HepG2 (cell line): ENCODE data around the gene CITED2. TPM values are rescaled to one million over a fixed set of nuclear protein-coding genes. Genes with fewer than 3 reads are reported as not detected.
A peak's percentile ranks its signal among the peaks of the same experiment; 100 is the strongest.

ENCODE experiments used
- ARNT ChIP-seq: fragments of 450-650 bp; IDR thresholded peaks from 2 replicates; pipeline ENCODE4 v1.6.1; 2017
- CBX1 ChIP-seq: IDR thresholded peaks from one replicate; pipeline ENCODE4 v1.6.1; 2016; ENCODE audit warnings: antibody characterized with exemption, low read depth
- CBX5 ChIP-seq: sonication (generic); formaldehyde crosslinking; IDR thresholded peaks from 2 replicates; pipeline ENCODE4 v1.4.0; 2020; ENCODE audit warnings: missing genetic modification reagents, borderline replicate concordance
- CEBPB ChIP-seq: IDR thresholded peaks from 2 replicates; pipeline ENCODE4 v1.6.1; 2011; ENCODE audit warnings: low read depth, low read length, improper control_type of control experiment, borderline replicate concordance
- DNMT1 ChIP-seq: sonication (generic); formaldehyde crosslinking; IDR thresholded peaks from 2 replicates; pipeline ENCODE4 v1.5.1; 2020; ENCODE audit warnings: mild to moderate bottlenecking, missing genetic modification reagents
- JARID2 ChIP-seq: sonication (generic); formaldehyde crosslinking; IDR thresholded peaks from 2 replicates; pipeline ENCODE4 v1.8.1; 2023; ENCODE audit warnings: missing genetic modification reagents, inconsistent platforms; ENCODE audit not compliant: insufficient replicate concordance
- KLF15 ChIP-seq: sonication (generic); formaldehyde crosslinking; IDR thresholded peaks from 2 replicates; pipeline ENCODE4 v1.8.1; 2023; ENCODE audit warnings: borderline replicate concordance, mild to moderate bottlenecking, inconsistent platforms, missing genetic modification reagents, mixed read lengths
- LRRFIP1 ChIP-seq: sonication (generic); formaldehyde crosslinking; conservative IDR thresholded peaks from 2 replicates; pipeline ENCODE4 v1.4.0; 2020; ENCODE audit warnings: missing genetic modification reagents
- MYPOP ChIP-seq: sonication (generic); formaldehyde crosslinking; IDR thresholded peaks from 2 replicates; pipeline ENCODE4 v1.8.1; 2023; ENCODE audit warnings: mild to moderate bottlenecking, moderate library complexity, missing genetic modification reagents
- NFAT5 ChIP-seq: sonication (generic); formaldehyde crosslinking; IDR thresholded peaks from 2 replicates; pipeline ENCODE4 v1.4.0; 2020; ENCODE audit warnings: missing genetic modification reagents
- SP1 ChIP-seq, 2 experiments: fragments of 450-650 bp in 1 of 2; sonication (generic) in 1 of 2; formaldehyde crosslinking in 1 of 2; IDR thresholded peaks; 2 replicates each; pipeline versions ENCODE4 v1.4.0 to v1.6.1; 2016 to 2020; ENCODE audit warnings: missing genetic modification reagents in 1 of 2
- TCF7L2 ChIP-seq: IDR thresholded peaks from 2 replicates; pipeline ENCODE4 v1.6.1; 2011; ENCODE audit warnings: mild to moderate bottlenecking, low read depth, low read length, moderate library complexity
- ZBED4 ChIP-seq: sonication (generic); formaldehyde crosslinking; IDR thresholded peaks from 2 replicates; pipeline ENCODE4 v1.4.0; 2020; ENCODE audit warnings: missing genetic modification reagents, borderline replicate concordance
- ZMYM3 ChIP-seq: sonication (generic); formaldehyde crosslinking; IDR thresholded peaks from 2 replicates; pipeline ENCODE4 v1.5.1; 2020; ENCODE audit warnings: mild to moderate bottlenecking, missing genetic modification reagents
- ZNF83 ChIP-seq: sonication (generic); formaldehyde crosslinking; IDR thresholded peaks from 2 replicates; pipeline ENCODE4 v1.4.0; 2020; ENCODE audit warnings: missing genetic modification reagents, mild to moderate bottlenecking, borderline replicate concordance
- polyA plus RNA-seq, 8 experiments: library from polyadenylated mRNA; depleted of rRNA in 3 of 8; stranded (reverse) in 7 of 8; unstranded in 1 of 8; fragments of >200 nt; fragmentation: Illumina TruSeq in 4 of 8; extraction: Trizol in 4 of 8; gene quantifications; 2 replicates each; pipeline versions ENCODE4 v1.2.1 to v1.2.3, GENCODE V29; 2011 to 2016; ENCODE audit warnings: low read depth in 4 of 8, missing spikeins in 1 of 8, mixed read lengths in 1 of 8; ENCODE audit not compliant: insufficient read depth in 1 of 8
- total RNA-seq, 5 experiments: library from RNA; depleted of rRNA; stranded (reverse); fragments of >200 nt; fragmentation: Illumina TruSeq; extraction: Trizol; gene quantifications; 2 replicates each; pipeline ENCODE4 v1.2.3, GENCODE V29; 2016; ENCODE audit warnings: low read depth in 1 of 5

Gene CITED2
- total and polyA plus RNA-seq, 2 of the 13 experiments (the other 11 are each of a cell fraction or from before 2014, with no cell fraction given), result 17.6 to 57.2 TPM

- peak; percentile 62; the same call in 1 of the 2 replicates for TF ChIP-seq NFAT5 (CRISPR knock-in tag)
- no peak for TF ChIP-seq ARNT
- peak; percentile 90 for TF ChIP-seq ZBED4 (CRISPR knock-in tag)
- peak; percentile 86 for TF ChIP-seq ZNF83 (CRISPR knock-in tag)
- peak; percentile 42; the same call in 1 of the 2 replicates for TF ChIP-seq DNMT1 (CRISPR knock-in tag)
- TF ChIP-seq ZMYM3, result peak; percentile 76
- TF ChIP-seq CBX5 (CRISPR knock-in tag), result peak; percentile 92
- TF ChIP-seq KLF15 (CRISPR knock-in tag), result peak; percentile 88
- TF ChIP-seq CEBPB, result no peak
- peak; percentile 71; the same call in 1 of the 2 replicates for TF ChIP-seq LRRFIP1 (CRISPR knock-in tag)
- no peak for TF ChIP-seq SP1 (IDR thresholded peaks at IDR 0.05)
- TF ChIP-seq SP1 (CRISPR knock-in tag; IDR thresholded peaks at IDR 0.05), result peak; percentile 73
- peak; percentile 95 for TF ChIP-seq JARID2
- TF ChIP-seq MYPOP, result peak; percentile 92; the same call in 1 of the 2 replicates
- TF ChIP-seq CBX1, result peak; percentile 90
- TF ChIP-seq TCF7L2, result no peak
Observed at GRCh38 chr6:139374357-139375225, at the start of gene CITED2 (continued).
